Stimulated activated CD8-positive, alpha-beta memory T cell treated with anti-CD3 and anti-CD28 coated beads, Interleukin-12 subunit alpha, Interleukin-12 subunit beta, amount 100 ng/mL, for 24 hours (primary cell): Measurements from ENCODE around the gene KRTAP10-6.
"Not testable (repeated sequence)": the region's sequence is repeated elsewhere in the genome, so short reads cannot be mapped to it uniquely, and the experiment has no call there.

Experiments used
- DNase-seq: peaks from one replicate; pipeline ENCODE4 v3.0.0-alpha.2; 2020; ENCODE audit errors: extremely low read depth

The KRTAP10-6 gene

DNA sequence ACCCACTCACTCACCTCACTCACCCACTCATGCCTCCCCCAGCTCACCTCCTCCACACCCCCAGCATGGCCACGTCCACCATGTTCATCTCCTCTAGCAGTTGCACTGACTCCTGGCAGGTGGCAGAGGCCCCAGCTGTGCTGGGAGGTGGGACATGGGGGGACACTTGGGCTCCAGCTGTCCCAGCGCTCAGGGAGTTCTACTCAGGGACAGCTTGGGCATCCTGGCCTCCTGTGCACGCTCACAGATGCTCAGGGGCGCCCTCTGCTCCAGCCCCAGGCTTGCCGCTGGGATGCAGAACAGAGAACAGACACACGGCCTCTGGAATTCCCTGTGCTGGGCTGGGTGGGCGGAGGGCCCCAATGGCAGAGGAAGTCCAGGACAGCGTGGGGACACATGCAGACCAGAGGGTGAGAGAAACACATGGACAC, 24.8 kb upstream of the KRTAP10-6 start:
- DNase-seq = no peak

DNA sequence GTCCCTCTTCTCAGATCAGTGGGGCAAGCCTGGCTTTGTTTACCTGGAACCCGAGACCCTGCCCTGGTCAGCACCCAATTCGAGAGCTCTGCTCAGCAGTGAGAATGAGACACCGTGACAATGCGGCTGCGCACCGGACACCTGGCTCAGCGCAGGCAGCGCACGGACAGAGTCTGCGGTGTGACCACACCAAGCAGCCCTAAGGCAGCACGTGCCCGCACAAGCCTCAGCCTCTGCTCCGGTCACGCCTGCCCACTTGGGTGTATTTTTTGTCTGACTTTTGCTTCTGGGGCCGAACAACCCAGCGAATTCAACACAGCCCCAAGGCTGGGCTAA, 24.3 kb upstream of the KRTAP10-6 start:
- no peak for DNase-seq

DNA sequence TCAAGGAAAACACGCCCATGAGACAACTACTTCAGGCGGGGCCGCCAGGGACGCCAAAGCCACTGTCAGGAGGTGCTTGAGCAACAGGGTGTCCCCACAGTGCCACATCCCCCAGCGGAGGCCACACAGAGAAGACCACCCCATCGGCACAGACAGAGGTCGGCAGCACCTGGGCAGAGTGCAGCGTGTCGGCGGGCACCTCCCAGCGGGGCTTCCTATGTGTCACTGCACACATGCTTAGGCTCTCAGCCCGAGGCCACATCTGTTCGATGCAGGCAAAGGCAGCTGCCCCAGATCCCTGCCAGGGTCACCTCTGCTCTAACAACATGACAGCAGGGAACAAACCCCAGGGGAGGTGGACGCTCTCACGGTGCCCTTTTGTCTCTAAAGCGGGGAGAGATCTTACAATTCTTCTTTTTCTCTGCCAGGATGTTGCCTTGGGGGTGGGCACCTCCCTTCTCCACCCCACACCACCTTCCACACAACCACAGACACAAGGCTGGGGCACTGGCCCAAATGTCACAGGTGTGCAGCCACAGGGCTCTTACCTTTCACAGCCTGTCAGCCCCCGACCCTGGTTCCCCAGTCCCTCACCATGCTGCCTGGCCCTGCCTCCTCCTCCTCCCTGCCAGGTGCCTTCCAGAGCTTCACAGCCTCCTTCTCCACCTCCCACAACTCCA, 23.7 kb upstream of the KRTAP10-6 start:
- no peak for DNase-seq

DNA sequence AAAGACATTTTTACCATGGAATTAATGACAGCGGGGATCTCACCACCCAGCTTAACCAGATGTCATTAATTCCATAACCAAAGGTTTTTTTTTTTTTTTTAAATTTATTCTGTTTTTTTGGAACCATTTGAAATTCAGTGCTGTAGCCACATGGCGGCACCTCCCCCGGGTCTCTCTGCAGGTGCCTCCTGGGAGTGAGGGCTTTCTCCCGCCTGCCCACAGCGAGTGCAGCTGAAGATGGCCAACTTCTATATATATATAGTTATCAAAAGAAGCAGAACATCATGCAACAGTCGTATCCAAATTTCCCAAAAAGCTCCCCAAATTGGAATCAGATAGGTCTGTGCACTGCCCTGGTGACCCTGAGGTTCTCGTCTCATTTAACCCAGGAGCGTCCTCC, 23.2 kb upstream of the KRTAP10-6 start:
- DNase-seq = no peak

DNA sequence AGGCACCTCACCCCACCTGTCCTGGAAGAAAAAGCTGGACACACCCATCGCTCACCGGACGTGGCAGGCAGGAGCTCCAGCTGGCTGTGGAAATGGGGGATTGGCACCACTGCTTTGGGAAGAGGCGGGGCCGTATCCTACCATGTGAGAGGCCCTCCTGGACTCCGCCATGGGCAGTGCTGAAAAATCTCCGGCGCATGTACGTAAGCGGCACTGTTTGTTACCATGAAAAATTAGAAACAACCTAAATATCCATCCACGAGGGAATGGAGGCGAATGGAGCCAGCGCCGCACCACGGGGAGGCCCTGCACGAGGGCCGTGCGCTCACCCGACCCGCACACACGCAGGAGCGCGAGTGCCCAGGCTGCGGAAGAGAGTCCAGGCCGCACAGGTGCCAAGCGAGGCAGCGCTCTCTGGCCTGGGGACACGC, 22.7 kb upstream of the KRTAP10-6 start:
- no peak for DNase-seq

DNA sequence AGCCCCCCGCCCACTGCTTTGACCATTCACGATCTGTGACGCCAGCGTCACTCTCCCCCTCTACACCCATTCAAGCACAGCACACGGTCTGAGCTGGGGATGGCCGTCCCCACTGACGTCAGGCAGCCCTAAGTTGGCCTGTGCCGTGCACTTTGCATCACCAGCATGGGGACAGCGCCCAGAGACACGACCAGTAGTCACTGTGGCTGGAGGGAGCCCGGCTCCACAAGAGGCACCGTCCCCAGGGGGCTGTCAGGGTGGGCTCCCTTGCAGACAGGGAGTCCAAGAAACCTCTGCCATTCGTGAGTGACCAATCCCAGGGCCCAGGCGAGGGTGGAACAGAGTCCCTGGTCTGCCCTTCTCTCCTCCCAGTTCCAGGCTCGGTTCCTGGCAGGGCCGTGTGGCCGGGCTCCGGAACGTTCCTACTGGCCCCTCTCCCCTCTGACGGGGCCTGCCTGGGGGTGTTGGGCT, 21.9 kb upstream of the KRTAP10-6 start:
- no peak for DNase-seq

DNA sequence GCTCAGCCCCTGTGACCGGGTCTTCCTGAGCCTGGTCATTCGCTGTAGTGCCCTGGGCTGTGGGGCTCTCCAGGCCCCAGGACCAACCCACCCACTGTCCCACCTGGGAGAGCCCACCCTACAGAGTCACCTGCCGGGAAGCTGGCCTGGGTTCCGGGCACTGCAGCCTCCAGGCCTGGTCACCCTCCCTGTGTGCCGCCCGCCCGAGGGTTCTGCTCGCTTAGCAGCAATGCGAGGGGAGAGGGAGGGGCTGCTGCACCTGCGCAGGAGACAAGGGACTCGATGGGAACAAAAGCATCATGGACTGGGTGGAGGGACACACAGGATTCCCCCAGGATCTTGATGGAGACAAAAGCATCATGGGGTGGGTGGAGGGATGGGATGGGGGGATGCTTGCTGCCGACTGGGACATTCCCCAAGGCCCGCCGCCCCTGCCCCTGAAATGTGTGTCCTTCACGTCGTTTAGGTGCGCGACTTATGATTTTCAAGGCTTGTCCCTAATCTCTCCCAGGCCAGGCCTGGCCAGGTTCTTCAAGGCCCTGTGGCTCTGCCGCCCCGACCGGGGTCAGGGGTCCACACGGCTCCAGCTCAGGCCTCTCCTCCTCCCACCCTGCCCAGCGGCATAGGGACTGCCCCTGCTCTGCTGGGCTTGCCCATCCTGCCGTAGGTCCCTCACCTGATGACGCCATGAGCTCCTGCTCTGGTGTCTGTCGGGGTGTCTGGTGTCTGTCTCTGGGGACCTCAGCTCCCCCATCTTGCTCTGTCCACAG, 21.3 kb upstream of the KRTAP10-6 start:
- DNase-seq = no peak

DNA sequence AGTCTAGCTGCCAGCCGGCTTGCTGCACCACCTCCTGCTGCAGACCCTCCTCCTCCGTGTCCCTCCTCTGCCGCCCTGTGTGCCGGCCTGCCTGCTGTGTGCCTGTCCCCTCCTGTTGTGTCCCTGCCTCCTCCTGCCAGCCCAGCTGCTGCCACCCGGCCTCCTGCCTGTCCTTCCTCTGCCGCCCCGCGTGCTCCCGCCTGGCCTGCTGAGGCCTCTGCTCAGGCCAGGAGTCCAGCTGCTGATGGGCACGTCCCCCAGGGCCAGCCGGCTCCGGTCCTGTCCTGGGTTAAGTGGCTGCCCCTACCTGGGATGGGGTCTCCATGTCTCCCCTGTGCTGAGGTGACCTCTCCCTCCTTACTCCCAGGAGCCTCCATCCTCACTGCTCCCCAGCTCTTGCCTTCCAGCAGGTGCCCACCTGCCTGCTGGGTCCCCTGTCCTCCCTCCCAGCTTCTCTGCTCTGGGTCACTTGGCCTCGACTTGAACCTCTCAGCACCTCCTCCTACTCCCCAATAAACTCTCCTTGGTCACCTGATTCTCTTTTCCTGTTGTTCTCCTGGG, 20.4 kb upstream of the KRTAP10-6 start:
- DNase-seq = no peak

DNA sequence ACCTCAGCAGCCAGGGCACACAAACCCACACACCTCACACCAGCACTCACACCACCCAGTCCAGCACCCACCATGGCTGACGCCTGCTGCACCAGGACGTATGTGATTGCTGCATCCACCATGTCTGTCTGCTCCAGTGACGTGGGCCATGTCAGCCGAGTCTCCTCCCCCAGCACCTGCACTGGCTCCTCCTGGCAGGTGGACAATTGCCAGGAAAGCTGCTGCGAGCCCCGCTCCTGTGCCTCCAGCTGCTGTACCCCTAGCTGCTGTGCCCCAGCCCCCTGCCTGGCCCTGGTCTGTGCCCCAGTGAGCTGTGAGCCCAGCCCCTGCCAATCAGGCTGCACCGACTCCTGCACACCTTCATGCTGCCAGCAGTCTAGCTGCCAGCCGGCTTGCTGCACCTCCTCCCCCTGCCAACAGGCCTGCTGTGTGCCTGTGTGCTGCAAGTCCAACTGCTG, 19.8 kb upstream of the KRTAP10-6 start, which contains the start of gene KRTAP10-8:
Gene KRTAP10-8 (plus strand): TSS at position 51 of the 458 bp plus-strand sequence. CDS start 22 bp downstream, at position 73.
- no peak for DNase-seq

DNA sequence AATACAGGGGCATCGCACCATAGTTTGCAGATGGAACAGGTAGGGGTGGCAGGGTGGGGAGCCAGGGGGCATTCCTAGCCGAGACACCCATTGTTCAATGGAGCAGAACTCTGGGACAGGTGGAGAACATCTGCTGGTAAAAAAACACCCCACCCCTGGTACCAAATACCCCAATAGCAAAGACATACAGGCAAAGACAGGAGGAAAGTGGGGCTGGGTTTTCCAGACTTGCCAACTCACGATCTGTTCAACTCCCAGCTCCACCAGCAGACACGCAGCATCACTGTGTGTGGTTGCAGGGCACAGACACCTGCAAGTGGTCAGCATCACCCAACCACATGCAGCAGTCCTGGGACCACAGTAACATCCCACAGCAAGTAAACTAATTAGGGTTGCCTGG, 19.2 kb upstream of the KRTAP10-6 start:
- DNase-seq = no peak

DNA sequence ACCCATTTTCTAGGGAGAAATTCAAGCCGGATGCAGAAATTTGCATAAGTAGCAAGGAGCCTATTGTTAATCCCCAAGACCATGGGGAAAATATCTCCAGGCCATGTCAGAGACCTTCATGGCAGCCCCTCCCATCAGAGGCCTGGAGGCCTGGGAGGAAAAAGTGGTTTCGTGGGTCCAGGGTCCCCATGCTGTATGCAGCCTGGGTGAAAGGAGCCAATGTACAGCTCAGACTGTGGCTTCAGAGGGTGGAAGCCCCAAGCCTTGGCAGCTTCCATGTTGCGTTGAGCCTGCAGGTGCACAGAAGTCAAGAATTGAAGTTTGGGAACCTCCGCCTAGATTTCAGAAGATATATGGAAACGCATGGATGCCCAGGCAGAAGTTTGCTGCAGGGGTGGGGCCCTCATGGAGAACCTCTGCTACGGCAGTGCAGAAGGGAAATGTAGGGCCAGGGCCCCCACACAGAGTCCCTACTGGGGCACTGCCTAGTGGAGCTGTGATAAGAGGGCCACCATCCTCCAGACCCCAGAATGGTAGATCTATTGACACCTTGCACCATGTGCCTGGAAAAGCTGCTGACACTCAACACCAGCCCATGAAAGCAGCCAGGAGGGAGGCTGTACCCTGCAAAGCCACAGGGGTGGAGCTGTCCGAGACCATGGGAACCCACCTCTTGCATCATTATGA, 18.0 kb upstream of the KRTAP10-6 start:
- DNase-seq = not testable (repeated sequence)

DNA sequence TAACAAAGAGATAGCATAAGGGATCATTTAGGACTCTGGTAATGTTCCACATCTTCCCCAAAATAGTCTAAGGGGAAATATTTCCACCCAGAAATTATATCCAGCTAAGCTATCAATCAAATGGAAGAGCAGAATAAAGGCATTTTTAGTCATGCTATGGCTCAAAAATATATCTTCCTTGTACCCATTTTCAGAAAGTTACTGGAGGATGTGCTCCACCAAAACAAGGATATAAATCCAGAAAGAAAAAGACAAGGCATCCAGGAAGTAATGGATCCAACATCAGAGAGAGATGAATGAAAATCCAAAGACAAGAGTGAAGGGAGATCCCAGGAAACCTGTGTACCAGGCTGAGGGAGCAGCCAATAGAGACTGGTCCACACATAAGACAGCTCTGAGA, 16.9 kb upstream of the KRTAP10-6 start:
- no peak for DNase-seq

DNA sequence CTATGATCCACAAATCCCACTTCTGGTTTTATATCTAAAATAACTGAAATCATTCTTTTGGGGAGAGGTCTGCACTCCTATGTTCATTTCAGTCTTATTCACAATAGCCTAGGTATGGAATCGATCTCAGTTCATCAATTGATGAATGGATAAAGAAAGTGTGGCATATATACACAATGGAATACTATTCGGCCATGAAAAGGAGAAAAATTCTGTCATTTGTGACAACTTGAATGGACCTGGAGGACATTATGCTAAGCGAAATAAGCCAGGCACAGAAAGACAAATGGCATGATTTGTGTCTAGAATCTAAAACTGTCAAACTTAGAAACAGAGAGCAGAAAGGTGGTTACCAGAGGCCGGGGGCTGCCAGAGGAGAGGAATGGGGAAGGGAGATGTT, 14.2 kb upstream of the KRTAP10-6 start:
- DNase-seq = no peak

DNA sequence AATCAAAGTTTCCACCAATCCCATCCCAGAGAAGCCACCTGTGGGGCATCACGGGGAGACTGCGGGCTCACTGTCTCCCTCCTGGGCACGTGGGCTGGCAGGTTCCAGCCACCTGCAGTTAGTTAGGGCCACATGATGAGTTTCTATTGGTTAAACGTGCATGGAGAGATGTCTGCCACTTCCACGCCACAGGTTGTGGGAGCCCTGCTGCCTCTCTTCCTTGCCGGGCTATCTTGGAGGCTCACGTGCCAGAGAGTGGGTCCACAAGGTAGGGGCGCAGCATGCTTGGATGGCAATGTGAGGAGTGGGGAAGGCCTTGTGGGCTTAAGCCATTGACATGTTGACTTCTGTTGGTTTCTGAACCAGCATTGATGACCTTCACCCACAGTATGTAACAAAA, 11.6 kb upstream of the KRTAP10-6 start:
- no peak for DNase-seq

DNA sequence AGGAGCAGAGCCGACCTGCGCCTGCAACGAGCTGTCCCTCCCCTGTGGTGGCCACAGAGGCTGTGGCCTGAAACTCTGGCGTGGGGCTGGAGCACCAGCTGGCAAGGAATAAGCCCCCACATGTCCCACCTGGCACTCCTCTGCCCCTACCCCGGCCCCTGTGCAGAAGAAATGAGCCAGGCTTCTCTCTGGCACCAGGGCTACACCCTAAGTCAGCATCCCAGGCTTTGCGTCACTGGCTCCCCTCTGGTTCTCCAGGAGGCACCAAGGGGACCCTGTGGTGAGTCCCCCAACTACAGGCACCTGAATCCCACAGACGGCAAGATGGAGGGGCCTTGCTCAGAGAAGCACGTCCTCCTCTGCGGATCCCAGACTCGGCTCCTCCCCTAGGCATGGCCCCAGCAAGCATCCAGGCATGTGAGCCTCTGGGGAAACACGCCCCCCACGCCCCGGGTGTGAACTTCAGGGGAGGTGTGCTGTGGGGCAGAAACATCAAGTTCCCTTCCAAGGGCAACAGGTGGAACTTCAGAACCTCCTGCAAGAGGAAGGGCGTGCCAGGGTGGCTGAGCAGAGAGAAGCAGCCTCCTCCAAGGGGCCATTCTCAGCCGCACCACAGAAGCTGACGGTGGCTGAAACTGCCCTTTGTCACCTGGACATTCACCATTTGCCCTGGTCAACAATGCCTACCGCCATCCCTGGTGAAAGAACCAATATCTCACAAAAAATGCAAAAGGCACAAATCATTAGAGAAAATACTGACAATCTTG, 11.0 kb upstream of the KRTAP10-6 start:
- no peak for DNase-seq

DNA sequence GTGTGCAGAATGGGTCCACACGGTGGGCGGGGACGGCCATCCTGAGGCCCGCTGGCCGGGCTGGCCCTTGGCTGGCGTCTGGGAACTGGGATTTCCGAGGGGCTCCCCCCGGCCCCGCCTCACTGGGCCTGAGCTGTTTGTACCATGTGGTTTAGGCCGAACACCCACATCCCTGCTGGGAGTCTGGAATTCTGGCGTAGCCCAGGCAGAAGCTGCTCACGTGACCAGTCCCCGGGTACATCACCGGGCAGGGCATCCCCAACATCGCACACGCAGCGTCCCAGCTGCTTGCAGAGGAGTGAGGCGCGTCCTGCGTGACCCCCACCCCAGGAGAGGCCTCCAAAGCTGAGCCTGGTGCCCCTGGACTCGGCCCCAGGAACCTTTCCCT, 10.2 kb upstream of the KRTAP10-6 start:
- DNase-seq = no peak

DNA sequence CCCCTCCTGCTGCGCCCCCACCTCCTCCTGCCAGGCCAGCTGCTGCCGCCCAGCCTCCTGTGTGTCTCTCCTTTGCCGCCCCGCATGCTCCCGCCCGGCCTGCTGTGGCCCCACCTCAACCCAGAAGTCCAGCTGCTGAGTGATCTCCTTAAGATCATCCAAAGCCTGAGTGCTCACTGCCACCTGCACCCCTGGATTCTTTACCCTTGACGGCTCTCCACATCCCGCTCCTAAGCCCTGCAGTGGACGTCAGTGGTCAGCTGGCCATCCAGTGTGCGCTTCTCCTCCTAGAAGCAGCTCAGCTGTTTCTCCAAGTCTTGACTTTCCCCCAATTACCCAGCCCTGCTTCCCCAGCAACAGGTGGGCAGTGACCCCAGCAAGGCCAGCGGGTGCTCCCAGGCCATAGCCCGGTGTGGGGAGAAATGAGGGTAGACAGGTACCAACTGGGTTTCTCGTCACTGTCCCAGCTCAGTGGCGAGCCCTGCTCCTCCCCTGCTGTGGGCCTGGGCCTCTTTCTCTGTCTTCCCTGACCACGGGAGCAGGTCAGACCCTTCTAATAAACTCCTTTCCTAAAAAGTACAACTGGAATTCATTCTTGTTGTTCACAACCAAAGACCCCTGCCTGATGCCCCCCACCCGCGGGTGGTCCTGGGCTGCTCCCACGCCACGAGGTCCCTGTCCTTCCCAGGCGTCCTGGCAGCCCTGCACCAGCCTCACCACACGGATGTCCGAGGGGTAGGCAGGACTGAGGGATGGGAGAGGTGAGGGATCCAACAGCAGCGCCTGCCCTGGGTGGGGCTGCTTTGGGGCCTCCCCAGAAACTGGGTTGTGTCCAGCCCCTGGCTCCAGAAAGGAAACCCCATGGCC, 9.5 kb upstream of the KRTAP10-6 start:
- no peak for DNase-seq

DNA sequence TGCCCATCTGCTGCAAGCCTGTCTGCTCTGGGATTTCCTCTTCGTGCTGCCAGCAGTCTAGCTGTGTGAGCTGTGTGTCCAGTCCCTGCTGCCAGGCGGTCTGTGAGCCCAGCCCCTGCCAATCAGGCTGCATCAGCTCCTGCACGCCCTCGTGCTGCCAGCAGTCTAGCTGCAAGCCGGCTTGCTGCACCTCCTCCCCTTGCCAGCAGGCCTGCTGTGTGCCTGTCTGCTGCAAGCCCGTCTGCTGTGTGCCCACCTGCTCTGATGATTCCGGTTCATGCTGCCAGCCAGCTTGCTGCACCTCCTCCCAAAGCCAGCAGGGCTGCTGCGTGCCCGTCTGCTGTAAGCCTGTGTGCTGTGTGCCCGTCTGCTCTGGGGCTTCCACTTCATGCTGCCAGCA, 8.8 kb upstream of the KRTAP10-6 start:
- not testable (repeated sequence) for DNase-seq

DNA sequence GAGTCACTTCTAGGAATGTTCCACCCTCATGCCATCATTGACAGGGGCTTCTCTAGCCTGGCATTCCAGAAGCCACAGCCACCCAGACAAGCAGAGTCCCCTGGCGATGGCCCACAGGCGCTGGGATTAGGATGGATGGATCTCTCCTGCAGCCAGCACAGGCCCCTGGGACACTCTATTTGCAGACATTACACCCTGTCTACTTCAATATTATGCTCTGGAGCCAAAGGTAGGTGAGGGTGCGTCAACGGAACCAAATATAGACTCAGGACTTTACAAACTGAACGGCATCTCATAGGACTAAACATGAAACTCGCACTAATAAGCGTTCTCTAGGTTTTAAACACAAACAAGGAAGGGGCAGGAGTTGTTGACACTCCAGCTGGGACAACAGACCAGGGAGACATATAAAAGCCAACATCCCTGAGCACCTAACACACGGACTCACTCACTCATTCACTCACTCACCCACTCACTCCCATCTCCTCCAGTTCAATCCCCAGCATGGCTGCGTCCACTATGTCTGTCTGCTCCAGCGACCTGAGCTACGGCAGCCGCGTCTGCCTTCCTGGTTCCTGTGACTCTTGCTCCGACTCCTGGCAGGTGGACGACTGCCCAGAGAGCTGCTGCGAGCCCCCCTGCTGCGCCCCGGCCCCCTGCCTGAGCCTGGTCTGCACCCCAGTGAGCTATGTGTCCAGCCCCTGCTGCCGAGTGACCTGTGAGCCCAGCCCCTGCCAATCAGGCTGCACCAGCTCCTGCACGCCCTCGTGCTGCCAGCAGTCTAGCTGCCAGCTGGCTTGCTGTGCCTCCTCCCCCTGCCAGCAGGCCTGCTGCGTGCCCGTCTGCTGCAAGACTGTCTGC, 8.0 kb upstream of the KRTAP10-6 start, which contains the start of gene KRTAP10-7:
Gene KRTAP10-7 (plus strand): TSS at position 480 of the 861 bp plus-strand sequence. CDS start 25 bp downstream, at position 505.
- not testable (repeated sequence) for DNase-seq
